ENCODE results near the gene TRHDE. TPM values are rescaled to one million over a fixed set of nuclear protein-coding genes. Genes with fewer than 3 reads are reported as not detected.

Gene TRHDE
- total RNA-seq, 1 donor from 2014 or later, result 16.7 TPM

GRCh38 chr12:72315858-72316257 lies 43.7 kb downstream of the TRHDE start:
- no peak overlapping the region for H3K27ac Mint-ChIP-seq (ENCODE audit: unreplicated experiment)
- no peak for TF ChIP-seq CTCF (IDR thresholded peaks at IDR 0.05; ENCODE audit: partially characterized antibody, unreplicated experiment)

GRCh38 chr12:72318341-72318740 lies 46.2 kb downstream of the TRHDE start:
- no peak for DNase-seq
- Mint-ChIP-seq H3K9me3 (ENCODE audit: unreplicated experiment) (peaks cover 2% of the 10 kb centered on the region), H3K27ac (ENCODE audit: unreplicated experiment) (no peak overlapping the region), H3K36me3 (ENCODE audit: unreplicated experiment) (peaks cover 8% of the 10 kb centered on the region), H3K27me3 (ENCODE audit: unreplicated experiment) (no peaks in the 10 kb centered on the region), H3K4me3 (ENCODE audit: unreplicated experiment) (no peak overlapping the region), H3K4me1 (ENCODE audit: low read depth, unreplicated experiment) (peaks cover 16% of the 10 kb centered on the region)
- no peak for TF ChIP-seq CTCF (IDR thresholded peaks at IDR 0.05; ENCODE audit: partially characterized antibody, unreplicated experiment)

More at GRCh38 chr12:72315858-72316257, 43.7 kb downstream of the TRHDE start:
- H3K36me3 Mint-ChIP-seq (ENCODE audit: unreplicated experiment), result peaks cover 8% of the 10 kb centered on the region
- H3K27me3 Mint-ChIP-seq (ENCODE audit: unreplicated experiment), result no peaks in the 10 kb centered on the region
- no peak overlapping the region for H3K4me3 Mint-ChIP-seq (ENCODE audit: unreplicated experiment)
- H3K4me1 Mint-ChIP-seq (ENCODE audit: low read depth, unreplicated experiment), result peaks cover 15% of the 10 kb centered on the region
- DNase-seq, result no peak
- H3K9me3 Mint-ChIP-seq (ENCODE audit: unreplicated experiment), result peaks cover 2% of the 10 kb centered on the region

GRCh38 chr12:72323881-72324280 lies 51.7 kb downstream of the TRHDE start:
- H3K4me1 Mint-ChIP-seq (ENCODE audit: low read depth, unreplicated experiment), result peaks cover 13% of the 10 kb centered on the region
- no peak for TF ChIP-seq CTCF (IDR thresholded peaks at IDR 0.05; ENCODE audit: partially characterized antibody, unreplicated experiment)
- DNase-seq, result no peak
- no peak overlapping the region for H3K27ac Mint-ChIP-seq (ENCODE audit: unreplicated experiment)
- no peaks in the 10 kb centered on the region for H3K36me3 Mint-ChIP-seq (ENCODE audit: unreplicated experiment)
- H3K27me3 Mint-ChIP-seq (ENCODE audit: unreplicated experiment), result no peaks in the 10 kb centered on the region
- no peak overlapping the region for H3K4me3 Mint-ChIP-seq (ENCODE audit: unreplicated experiment)
- peaks cover 2% of the 10 kb centered on the region for H3K9me3 Mint-ChIP-seq (ENCODE audit: unreplicated experiment)

GRCh38 chr12:72330301-72330700 lies 58.1 kb downstream of the TRHDE start:
- peak; percentile 29 for DNase-seq
- H3K4me3 Mint-ChIP-seq (ENCODE audit: unreplicated experiment), result no peak overlapping the region

GRCh38 chr12:72330784-72331183 lies 58.6 kb downstream of the TRHDE start:
- peaks cover 4% of the 10 kb centered on the region for H3K9me3 Mint-ChIP-seq (ENCODE audit: unreplicated experiment)
- no peak for TF ChIP-seq CTCF (IDR thresholded peaks at IDR 0.05; ENCODE audit: partially characterized antibody, unreplicated experiment)
- H3K4me1 Mint-ChIP-seq (ENCODE audit: low read depth, unreplicated experiment), result peaks cover 6% of the 10 kb centered on the region
- peaks cover 4% of the 10 kb centered on the region for H3K27me3 Mint-ChIP-seq (ENCODE audit: unreplicated experiment)
- no peak for DNase-seq
- no peak overlapping the region for H3K27ac Mint-ChIP-seq (ENCODE audit: unreplicated experiment)
- no peaks in the 10 kb centered on the region for H3K36me3 Mint-ChIP-seq (ENCODE audit: unreplicated experiment)
- H3K4me3 Mint-ChIP-seq (ENCODE audit: unreplicated experiment), result no peak overlapping the region

More at GRCh38 chr12:72330301-72330700, 58.1 kb downstream of the TRHDE start:
- Mint-ChIP-seq H3K27ac (ENCODE audit: unreplicated experiment) (no peak overlapping the region), H3K9me3 (ENCODE audit: unreplicated experiment) (peaks cover 4% of the 10 kb centered on the region), H3K36me3 (ENCODE audit: unreplicated experiment) (no peaks in the 10 kb centered on the region), H3K4me1 (ENCODE audit: low read depth, unreplicated experiment) (peaks cover 6% of the 10 kb centered on the region), H3K27me3 (ENCODE audit: unreplicated experiment) (peaks cover 4% of the 10 kb centered on the region)
- TF ChIP-seq CTCF (IDR thresholded peaks at IDR 0.05; ENCODE audit: partially characterized antibody, unreplicated experiment), result no peak
